OCI-LY1 (cell line): Measurements from ENCODE around the gene RAX2.

Experiments used
- CTCF ChIP-seq: fragments of 200-600 bp; sonication (generic), shearing (Covaris generic); IDR thresholded peaks from 2 replicates; pipeline ENCODE4 v1.5.1; 2017; ENCODE audit warnings: mild to moderate bottlenecking, antibody characterized with exemption, low read length, moderate library complexity, mixed read lengths
- EZH2 ChIP-seq: fragments of 200-600 bp; sonication (generic), shearing (Covaris generic); IDR thresholded peaks from 2 replicates; pipeline ENCODE4 v1.8.0; 2017; ENCODE audit warnings: borderline replicate concordance, mixed run types, mild to moderate bottlenecking, antibody characterized with exemption, low read length, moderate library complexity, mixed read lengths

GRCh38 chr19:3803986-3804385 lies 32.0 kb upstream of the RAX2 start:
- no peak for TF ChIP-seq CTCF
- TF ChIP-seq EZH2, result no peak
